MM.1S (cell line): ENCODE measurements around the gene DMWD.
"Not testable (repeated sequence)": the region's sequence is repeated elsewhere in the genome, so short reads cannot be mapped to it uniquely, and the experiment has no call there.

Source experiments
- EZH2 ChIP-seq: fragments of 300-600 bp; sonication (generic); optimal IDR thresholded peaks from 2 replicates; pipeline ENCODE3; 2017; ENCODE audit warnings: low read depth, mild to moderate bottlenecking, antibody characterized with exemption, low read length, mixed read lengths
- EZH2phosphoT487 ChIP-seq: fragments of 300-600 bp; sonication (generic); IDR thresholded peaks from 2 replicates; pipeline ENCODE4 v1.6.1; 2018; ENCODE audit warnings: antibody characterized with exemption, low read length
- TF ChIP-seq, protein P1 (sequence below): fragments of 300-600 bp; sonication (generic); IDR thresholded peaks from 2 replicates; pipeline ENCODE4 v1.5.1; 2016; ENCODE audit warnings: antibody characterized with exemption, low read length, mixed read lengths

DNA sequence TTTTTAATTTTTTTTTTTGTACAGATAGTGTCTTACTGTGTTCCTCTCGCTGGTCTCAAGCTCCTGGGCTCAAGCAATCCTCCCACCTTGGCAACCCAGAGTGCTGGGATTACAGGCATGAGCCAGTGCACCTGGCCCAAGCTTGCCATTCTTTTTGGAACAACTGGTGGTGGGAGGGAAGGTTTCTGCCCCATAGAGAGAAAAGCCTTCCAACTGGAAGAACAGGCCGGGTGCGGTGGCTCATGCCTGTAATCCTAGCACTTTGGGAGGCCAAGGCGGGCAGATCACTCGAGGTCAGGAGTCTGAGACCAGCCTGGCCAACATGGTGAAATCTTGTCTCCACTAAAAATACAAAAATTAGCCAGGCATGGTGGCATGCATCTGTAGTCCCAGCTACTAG, 6.9 kb upstream of the DMWD start:
- TF ChIP-seq, protein P1, sequence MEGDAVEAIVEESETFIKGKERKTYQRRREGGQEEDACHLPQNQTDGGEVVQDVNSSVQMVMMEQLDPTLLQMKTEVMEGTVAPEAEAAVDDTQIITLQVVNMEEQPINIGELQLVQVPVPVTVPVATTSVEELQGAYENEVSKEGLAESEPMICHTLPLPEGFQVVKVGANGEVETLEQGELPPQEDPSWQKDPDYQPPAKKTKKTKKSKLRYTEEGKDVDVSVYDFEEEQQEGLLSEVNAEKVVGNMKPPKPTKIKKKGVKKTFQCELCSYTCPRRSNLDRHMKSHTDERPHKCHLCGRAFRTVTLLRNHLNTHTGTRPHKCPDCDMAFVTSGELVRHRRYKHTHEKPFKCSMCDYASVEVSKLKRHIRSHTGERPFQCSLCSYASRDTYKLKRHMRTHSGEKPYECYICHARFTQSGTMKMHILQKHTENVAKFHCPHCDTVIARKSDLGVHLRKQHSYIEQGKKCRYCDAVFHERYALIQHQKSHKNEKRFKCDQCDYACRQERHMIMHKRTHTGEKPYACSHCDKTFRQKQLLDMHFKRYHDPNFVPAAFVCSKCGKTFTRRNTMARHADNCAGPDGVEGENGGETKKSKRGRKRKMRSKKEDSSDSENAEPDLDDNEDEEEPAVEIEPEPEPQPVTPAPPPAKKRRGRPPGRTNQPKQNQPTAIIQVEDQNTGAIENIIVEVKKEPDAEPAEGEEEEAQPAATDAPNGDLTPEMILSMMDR = not testable (repeated sequence)
- not testable (repeated sequence) for TF ChIP-seq EZH2, EZH2phosphoT487
